ENCODE results near the gene DSCAML1. TPM values are rescaled to one million over a fixed set of nuclear protein-coding genes. Genes with fewer than 3 reads are reported as not detected.

Gene DSCAML1
- total RNA-seq, 1 donor from 2014 or later = 0.16 TPM

GRCh38 chr11:117583063-117583801, 213.8 kb downstream of the DSCAML1 start:
- FAIRE-seq (no peak), DNase-seq (ENCODE audit: low read depth) (peak; percentile 3)
- H3K9me3 ChIP-seq (ENCODE audit: insufficient read depth, low read depth, low read length) = no peaks in the 10 kb centered on the region
- H3K4me2 ChIP-seq (ENCODE audit: low read length) = peak overlapping the region; percentile 79
- Mint-ChIP-seq H3K36me3 (ENCODE audit: low read depth, unreplicated experiment) (no peaks in the 10 kb centered on the region), H3K9me3 (ENCODE audit: unreplicated experiment) (no peaks in the 10 kb centered on the region), H3K27ac (ENCODE audit: unreplicated experiment) (no peak overlapping the region), H3K27me3 (ENCODE audit: low read depth, unreplicated experiment) (peaks cover 51% of the 10 kb centered on the region), H3K4me1 (ENCODE audit: low read depth, unreplicated experiment) (peaks cover 13% of the 10 kb centered on the region), H3K4me3 (ENCODE audit: unreplicated experiment) (no peak overlapping the region)
- no peaks in the 10 kb centered on the region for H3K36me3 ChIP-seq (ENCODE audit: insufficient read depth, low read length)
- H4K20me1 ChIP-seq (ENCODE audit: insufficient read depth, low read length) = no peaks in the 10 kb centered on the region
- no peak overlapping the region for H3K9ac ChIP-seq (ENCODE audit: low read length)
- peaks cover 9% of the 10 kb centered on the region for H3K4me1 ChIP-seq (ENCODE audit: insufficient read depth, low read length)
- H2AFZ ChIP-seq (ENCODE audit: low read depth, low read length) = peak overlapping the region; percentile 73
- H3K27me3 ChIP-seq (ENCODE audit: insufficient read depth, low read length) = no peaks in the 10 kb centered on the region
- H3K27ac ChIP-seq (ENCODE audit: low read depth, low read length) = no peak overlapping the region
- H3K4me3 ChIP-seq (ENCODE audit: insufficient read depth, low read depth, low read length) = peak overlapping the region; percentile 5
- TF ChIP-seq EZH2 (IDR thresholded peaks at IDR 0.05; ENCODE audit: insufficient read depth, low read length) = no peak
- TF ChIP-seq CTCF (IDR thresholded peaks at IDR 0.05; ENCODE audit: insufficient read depth, low read depth, low read length) = no peak
- no peaks in the 10 kb centered on the region for H3K79me2 ChIP-seq (ENCODE audit: insufficient read depth, low read length)

GRCh38 chr11:117582433-117582832, 214.6 kb downstream of the DSCAML1 start:
- no peaks in the 10 kb centered on the region for H3K9me3 ChIP-seq (ENCODE audit: insufficient read depth, low read depth, low read length)
- no peak overlapping the region for H3K4me2 ChIP-seq (ENCODE audit: low read length)
- no peaks in the 10 kb centered on the region for H4K20me1 ChIP-seq (ENCODE audit: insufficient read depth, low read length)
- Mint-ChIP-seq H3K36me3 (ENCODE audit: low read depth, unreplicated experiment) (no peaks in the 10 kb centered on the region), H3K4me1 (ENCODE audit: low read depth, unreplicated experiment) (peaks cover 13% of the 10 kb centered on the region), H3K27ac (ENCODE audit: unreplicated experiment) (no peak overlapping the region), H3K27me3 (ENCODE audit: low read depth, unreplicated experiment) (peaks cover 49% of the 10 kb centered on the region), H3K4me3 (ENCODE audit: unreplicated experiment) (no peak overlapping the region), H3K9me3 (ENCODE audit: unreplicated experiment) (no peaks in the 10 kb centered on the region)
- H3K4me3 ChIP-seq (ENCODE audit: insufficient read depth, low read depth, low read length) = no peak overlapping the region
- no peaks in the 10 kb centered on the region for H3K27me3 ChIP-seq (ENCODE audit: insufficient read depth, low read length)
- TF ChIP-seq CTCF (IDR thresholded peaks at IDR 0.05; ENCODE audit: insufficient read depth, low read depth, low read length) = no peak
- no peak for TF ChIP-seq EZH2 (IDR thresholded peaks at IDR 0.05; ENCODE audit: insufficient read depth, low read length)
- no peak overlapping the region for H3K9ac ChIP-seq (ENCODE audit: low read length)
- H3K36me3 ChIP-seq (ENCODE audit: insufficient read depth, low read length) = no peaks in the 10 kb centered on the region
- no peaks in the 10 kb centered on the region for H3K79me2 ChIP-seq (ENCODE audit: insufficient read depth, low read length)
- DNase-seq (ENCODE audit: low read depth) (no peak), FAIRE-seq (no peak)
- H3K27ac ChIP-seq (ENCODE audit: low read depth, low read length) = no peak overlapping the region
- no peak overlapping the region for H2AFZ ChIP-seq (ENCODE audit: low read depth, low read length)
- peaks cover 9% of the 10 kb centered on the region for H3K4me1 ChIP-seq (ENCODE audit: insufficient read depth, low read length)

GRCh38 chr11:117580866-117581265, 216.2 kb downstream of the DSCAML1 start:
- H3K4me1 ChIP-seq (ENCODE audit: insufficient read depth, low read length) = peaks cover 9% of the 10 kb centered on the region
- peaks cover 13% of the 10 kb centered on the region for H3K4me1 Mint-ChIP-seq (ENCODE audit: low read depth, unreplicated experiment)
- H3K4me3 Mint-ChIP-seq (ENCODE audit: unreplicated experiment) = no peak overlapping the region
- TF ChIP-seq EZH2 (IDR thresholded peaks at IDR 0.05; ENCODE audit: insufficient read depth, low read length) = no peak
- TF ChIP-seq CTCF (IDR thresholded peaks at IDR 0.05; ENCODE audit: insufficient read depth, low read depth, low read length) = no peak
- H3K79me2 ChIP-seq (ENCODE audit: insufficient read depth, low read length) = no peaks in the 10 kb centered on the region
- H2AFZ ChIP-seq (ENCODE audit: low read depth, low read length) = no peak overlapping the region
- no peak overlapping the region for H3K9ac ChIP-seq (ENCODE audit: low read length)
- no peaks in the 10 kb centered on the region for H3K9me3 ChIP-seq (ENCODE audit: insufficient read depth, low read depth, low read length)
- no peaks in the 10 kb centered on the region for H3K36me3 Mint-ChIP-seq (ENCODE audit: low read depth, unreplicated experiment)
- no peaks in the 10 kb centered on the region for H4K20me1 ChIP-seq (ENCODE audit: insufficient read depth, low read length)
- no peak overlapping the region for H3K4me2 ChIP-seq (ENCODE audit: low read length)
- H3K27me3 ChIP-seq (ENCODE audit: insufficient read depth, low read length) = no peaks in the 10 kb centered on the region
- H3K36me3 ChIP-seq (ENCODE audit: insufficient read depth, low read length) = no peaks in the 10 kb centered on the region
- H3K9me3 Mint-ChIP-seq (ENCODE audit: unreplicated experiment) = no peaks in the 10 kb centered on the region
- no peak for DNase-seq (ENCODE audit: low read depth)
- H3K27me3 Mint-ChIP-seq (ENCODE audit: low read depth, unreplicated experiment) = peaks cover 52% of the 10 kb centered on the region
- H3K27ac Mint-ChIP-seq (ENCODE audit: unreplicated experiment) = no peak overlapping the region
- no peak overlapping the region for H3K27ac ChIP-seq (ENCODE audit: low read depth, low read length)
- H3K4me3 ChIP-seq (ENCODE audit: insufficient read depth, low read depth, low read length) = no peak overlapping the region
- FAIRE-seq = no peak
